GM10266 (cell line): Measurements from ENCODE around the gene PGAM2.

Experiments used
- DNase-seq: peaks from one replicate; pipeline ENCODE4 v3.0.0; 2012; ENCODE audit errors: extremely low spot score
- TF ChIP-seq, protein P1 (sequence below): IDR thresholded peaks from 2 replicates; pipeline ENCODE4 v1.5.1; 2012; ENCODE audit warnings: mild to moderate bottlenecking, low read depth; ENCODE audit not compliant: control insufficient read depth, insufficient read depth; ENCODE audit errors: missing control alignments

PGAM2 gene

DNA sequence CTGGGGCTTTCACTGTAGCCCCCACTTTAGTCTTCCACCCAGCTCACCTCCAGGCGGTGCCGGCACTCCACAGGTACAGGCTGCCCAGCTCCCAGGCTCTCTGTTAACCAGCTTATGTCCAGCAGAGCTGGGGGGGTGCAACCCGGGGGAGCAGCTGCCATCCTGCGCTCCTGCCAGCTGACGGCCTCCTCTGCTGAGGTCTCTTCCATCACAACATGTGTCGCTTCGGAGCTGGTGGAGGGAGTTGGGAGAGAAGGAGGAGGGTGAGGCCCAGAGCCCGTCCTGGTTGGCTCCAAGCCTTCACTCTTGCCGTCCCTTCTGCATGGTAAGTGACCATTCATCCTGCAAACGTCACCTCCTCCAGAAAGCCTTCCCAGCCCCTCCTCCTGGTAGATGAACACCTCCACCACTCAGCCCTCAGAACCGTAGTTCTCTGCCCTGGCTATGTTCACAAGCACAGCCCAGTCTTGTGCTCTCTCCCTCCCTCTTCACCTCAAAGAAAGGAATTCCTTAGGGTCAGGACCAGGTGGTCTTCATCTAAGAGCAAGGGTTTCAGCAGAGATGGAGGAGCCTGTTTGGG is 15.4 kb upstream of the PGAM2 start:
- TF ChIP-seq, protein P1, sequence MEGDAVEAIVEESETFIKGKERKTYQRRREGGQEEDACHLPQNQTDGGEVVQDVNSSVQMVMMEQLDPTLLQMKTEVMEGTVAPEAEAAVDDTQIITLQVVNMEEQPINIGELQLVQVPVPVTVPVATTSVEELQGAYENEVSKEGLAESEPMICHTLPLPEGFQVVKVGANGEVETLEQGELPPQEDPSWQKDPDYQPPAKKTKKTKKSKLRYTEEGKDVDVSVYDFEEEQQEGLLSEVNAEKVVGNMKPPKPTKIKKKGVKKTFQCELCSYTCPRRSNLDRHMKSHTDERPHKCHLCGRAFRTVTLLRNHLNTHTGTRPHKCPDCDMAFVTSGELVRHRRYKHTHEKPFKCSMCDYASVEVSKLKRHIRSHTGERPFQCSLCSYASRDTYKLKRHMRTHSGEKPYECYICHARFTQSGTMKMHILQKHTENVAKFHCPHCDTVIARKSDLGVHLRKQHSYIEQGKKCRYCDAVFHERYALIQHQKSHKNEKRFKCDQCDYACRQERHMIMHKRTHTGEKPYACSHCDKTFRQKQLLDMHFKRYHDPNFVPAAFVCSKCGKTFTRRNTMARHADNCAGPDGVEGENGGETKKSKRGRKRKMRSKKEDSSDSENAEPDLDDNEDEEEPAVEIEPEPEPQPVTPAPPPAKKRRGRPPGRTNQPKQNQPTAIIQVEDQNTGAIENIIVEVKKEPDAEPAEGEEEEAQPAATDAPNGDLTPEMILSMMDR = no peak
- DNase-seq = no peak

DNA sequence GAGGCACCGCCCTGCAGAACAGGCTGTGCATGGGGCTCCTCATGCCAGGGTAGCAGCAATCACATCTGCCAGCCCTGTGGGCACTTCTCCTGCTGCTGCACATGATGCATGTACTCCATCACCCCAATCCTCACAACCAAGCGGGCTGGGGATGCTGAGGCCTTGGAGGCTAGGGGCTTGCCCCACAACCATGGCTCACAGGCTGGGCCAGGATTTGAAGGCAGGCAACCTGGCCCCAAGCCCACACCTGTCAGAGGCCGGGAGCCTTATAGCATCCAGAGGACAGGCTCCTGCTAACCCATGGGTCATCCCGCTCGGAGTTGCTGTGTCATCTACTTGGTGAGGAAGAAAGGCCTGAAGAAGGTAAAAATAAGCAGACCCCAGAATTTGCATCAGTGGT is 14.8 kb upstream of the PGAM2 start:
- no peak for DNase-seq
- TF ChIP-seq, protein P1 = no peak

GRCh38 chr7:44079331-44080021 is 14.1 kb upstream of the PGAM2 start:
- no peak for DNase-seq
- TF ChIP-seq, protein P1 = no peak

- no peak for DNase-seq
- TF ChIP-seq, protein P1 = no peak
These were observed 13.2 kb upstream of the PGAM2 start for GRCh38 chr7:44078521-44078920.

GRCh38 chr7:44077681-44078091 is 12.3 kb upstream of the PGAM2 start:
- TF ChIP-seq, protein P1 = no peak
- no peak for DNase-seq

DNA sequence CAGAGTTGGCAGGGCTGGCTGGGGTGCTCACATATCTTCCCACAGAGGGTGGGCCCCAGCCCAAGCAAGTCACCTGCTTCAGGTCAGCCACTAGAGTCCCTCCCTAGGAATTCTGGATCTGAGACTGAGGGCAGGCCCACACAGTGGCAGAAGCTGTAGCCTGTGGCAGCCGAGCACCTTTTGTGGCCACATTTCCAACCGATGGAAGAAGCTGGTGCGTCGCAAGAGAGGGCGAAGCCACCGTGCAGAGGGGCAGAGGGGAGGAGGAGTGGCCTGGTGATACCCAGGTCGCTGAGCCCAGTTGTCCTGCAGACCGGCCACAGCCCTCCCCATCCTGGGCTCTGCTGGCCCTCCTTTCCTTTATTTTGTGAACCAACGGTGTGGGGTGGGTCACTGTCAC is 11.7 kb upstream of the PGAM2 start:
- TF ChIP-seq, protein P1 = no peak

More for the DNA sequence above, 11.7 kb upstream of the PGAM2 start:
- DNase-seq = no peak
